Activated effector memory CD4-positive, alpha-beta T cell treated with Interleukin-2 at 50 U/mL for 16 hours (primary cell): ENCODE results near the gene TARP.

ENCODE experiments used
- DNase-seq: peaks from one replicate; pipeline ENCODE4 v3.0.0-alpha.2; 2020

Gene TARP

DNA sequence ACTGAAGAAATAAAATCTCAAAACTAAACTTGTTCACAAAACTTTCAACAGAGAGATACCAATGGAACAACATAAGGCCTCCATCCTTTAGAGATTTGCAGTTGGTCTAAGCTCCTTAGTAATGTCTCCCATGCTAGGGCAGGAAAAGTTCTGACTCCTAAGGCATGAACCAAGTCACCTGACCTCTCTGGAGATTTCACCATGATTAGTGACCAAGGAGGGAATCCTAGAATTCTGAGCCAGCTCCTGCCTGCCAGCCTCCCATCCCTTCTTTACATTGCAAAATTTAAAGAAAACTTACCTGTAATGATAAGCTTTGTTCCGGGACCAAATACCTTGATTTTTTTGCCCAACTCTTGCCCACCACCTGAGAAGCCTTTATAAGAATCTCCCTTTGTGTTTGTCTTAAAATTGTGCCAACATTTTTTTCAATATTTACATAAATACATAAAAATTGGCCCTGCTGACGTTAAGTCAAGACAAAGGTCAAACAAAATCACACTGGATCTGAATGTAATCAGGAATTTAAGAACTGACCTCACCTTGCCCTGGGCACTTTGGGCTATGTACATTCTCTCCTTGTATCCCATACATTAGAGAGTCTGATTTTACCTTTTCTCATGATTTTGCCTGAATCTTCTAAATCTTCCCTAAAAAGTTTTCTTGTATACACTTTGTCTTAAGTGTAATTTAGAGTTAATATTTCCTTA is at the start of gene TARP:
TSS of gene TARP (minus strand) at position 351 of the 710 bp plus-strand sequence.
- DNase-seq: no peak

GRCh38 chr7:38323156-38323555 is 49.7 kb upstream of the TARP start:
- DNase-seq: no peak

DNA sequence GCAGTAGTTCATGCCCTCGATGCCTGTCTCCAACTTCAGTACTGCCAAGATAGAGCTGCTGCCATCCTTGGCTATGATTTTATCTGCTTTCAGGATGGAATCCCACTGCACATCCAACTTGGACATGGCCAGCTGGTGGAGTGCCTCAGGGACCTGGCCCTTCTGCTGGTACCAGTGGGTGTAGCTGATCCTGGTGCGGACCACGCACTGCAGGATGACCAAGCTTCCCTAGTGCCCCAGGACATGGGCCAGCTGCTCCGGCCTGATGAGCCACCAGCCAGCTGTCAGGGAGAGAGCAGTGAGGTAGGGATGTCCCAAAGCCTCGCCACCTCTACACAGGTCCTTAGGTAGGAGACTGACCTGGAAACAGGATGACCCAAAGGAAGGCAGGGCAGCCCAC is 49.0 kb upstream of the TARP start:
- no peak for DNase-seq

GRCh38 chr7:38321967-38322366 is 48.5 kb upstream of the TARP start:
- no peak for DNase-seq

- no peak for DNase-seq
Measured at GRCh38 chr7:38321515-38321944, 48.1 kb upstream of the TARP start.

DNA sequence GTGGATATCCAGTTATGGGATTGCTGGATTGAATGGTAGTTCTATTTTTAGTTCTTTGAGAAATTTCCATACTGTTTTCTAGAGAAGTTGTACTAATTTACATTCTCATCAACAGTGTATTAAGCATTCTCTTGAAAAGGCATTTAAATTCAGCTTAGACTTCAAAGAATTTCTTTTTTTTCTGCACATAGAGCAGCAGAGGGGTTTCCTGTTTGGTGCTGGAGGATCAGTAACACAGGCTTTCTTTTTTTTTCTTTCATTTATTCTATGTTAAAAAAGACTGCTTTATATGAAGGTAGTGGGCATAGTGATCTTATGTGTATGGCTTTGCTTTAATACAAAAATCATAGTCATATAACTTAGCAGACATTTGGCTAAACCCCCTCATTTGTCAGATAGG is 47.6 kb upstream of the TARP start:
- no peak for DNase-seq

- no peak for DNase-seq
Measured at GRCh38 chr7:38319873-38320272, 46.4 kb upstream of the TARP start.

- DNase-seq: no peak
Measured at GRCh38 chr7:38318803-38319416, 45.5 kb upstream of the TARP start.

- DNase-seq: no peak
Measured at GRCh38 chr7:38318241-38318640, 44.8 kb upstream of the TARP start.

DNA sequence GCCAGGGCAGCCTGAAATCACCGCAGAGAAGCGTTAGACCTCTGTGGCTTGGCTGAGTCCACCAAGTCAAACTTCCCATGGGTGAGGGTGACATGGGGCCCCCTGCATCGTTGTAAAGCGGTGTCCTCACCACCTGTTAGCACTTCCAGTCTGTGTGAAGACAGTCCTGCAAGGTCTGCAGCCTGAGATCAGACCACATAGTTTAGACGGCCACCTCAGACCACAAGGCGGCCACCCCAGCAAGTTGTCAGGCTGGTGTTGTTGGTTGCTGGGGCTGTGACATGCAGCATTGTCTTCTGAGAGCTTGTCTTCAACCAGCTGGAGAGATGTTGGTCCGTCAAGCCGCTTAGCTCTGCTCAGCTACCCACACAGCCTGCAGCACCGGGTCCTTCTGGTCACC is 44.1 kb upstream of the TARP start:
- DNase-seq: no peak

GRCh38 chr7:38316733-38317360 is 43.4 kb upstream of the TARP start:
- DNase-seq: no peak

- DNase-seq: no peak
Measured at GRCh38 chr7:38315410-38315809, 42.0 kb upstream of the TARP start.

GRCh38 chr7:38312821-38313220 is 39.4 kb upstream of the TARP start:
- no peak for DNase-seq

- DNase-seq: no peak
Measured at GRCh38 chr7:38311329-38311937, 38.0 kb upstream of the TARP start.

DNA sequence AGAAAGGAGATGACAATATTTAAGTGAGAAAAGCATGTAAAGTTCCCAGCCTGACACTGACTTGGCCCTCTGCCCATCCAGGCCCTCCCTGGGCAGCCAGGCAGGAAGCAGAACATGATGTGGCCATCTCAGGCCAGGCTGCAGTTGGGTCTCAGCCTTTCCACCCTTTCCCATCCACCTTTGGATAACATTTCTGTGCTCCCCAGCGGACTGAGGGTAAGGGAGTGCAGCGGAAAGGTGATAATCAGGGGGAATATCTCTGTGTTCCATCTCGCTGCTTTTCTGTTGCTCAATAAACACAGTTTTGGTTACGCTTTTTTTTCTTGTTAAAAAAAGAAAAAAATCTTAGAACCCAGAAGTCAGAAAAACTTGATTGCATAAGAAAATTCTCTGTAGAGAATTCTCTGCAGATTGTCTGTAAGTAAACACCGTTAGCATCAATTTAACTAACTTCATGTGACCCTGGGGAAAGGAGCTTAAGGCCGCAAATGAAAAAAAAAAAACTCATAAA is 37.2 kb upstream of the TARP start:
- no peak for DNase-seq

- no peak for DNase-seq
Measured at GRCh38 chr7:38309555-38309954, 36.1 kb upstream of the TARP start.

DNA sequence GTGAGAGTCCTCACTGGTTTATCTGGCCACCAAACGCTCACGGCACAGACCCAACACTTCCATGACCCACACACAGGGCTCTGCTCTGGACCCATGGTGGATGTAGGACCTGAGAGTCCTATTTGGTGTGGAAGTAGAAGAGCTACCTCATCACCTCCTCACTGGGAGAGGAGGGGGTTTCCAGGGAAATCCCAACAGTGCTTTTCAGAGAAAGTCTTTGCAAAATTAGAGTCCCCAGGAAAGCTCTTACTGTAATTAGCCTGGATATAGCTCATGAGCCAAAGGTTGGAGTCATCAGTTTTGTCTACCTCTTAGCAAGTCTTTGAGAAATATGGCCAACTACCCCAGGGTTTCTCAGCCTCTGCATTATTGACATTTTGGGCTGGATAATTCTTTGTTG is 34.7 kb upstream of the TARP start:
- DNase-seq: no peak

DNA sequence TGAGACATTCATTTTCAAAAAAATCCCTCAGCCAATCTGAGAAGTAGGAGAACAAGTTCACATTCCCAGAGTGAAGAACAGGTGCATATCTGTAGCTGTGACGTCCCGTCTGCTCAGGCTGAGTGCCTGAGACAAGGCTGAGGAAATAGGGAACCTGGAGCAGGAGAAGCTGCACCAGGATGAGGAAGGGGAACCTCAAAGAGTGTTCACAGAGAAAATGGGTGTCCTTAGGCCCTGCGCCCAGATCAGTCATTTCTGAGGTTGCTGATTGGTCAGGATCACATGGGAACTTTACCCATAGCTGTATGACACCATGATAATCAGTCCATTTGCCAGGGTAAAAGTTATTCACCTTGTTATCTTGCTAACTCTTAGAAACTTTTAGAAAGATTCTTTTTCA is 34.2 kb upstream of the TARP start:
- DNase-seq: no peak

- no peak for DNase-seq
Measured at GRCh38 chr7:38306914-38307313, 33.5 kb upstream of the TARP start.

DNA sequence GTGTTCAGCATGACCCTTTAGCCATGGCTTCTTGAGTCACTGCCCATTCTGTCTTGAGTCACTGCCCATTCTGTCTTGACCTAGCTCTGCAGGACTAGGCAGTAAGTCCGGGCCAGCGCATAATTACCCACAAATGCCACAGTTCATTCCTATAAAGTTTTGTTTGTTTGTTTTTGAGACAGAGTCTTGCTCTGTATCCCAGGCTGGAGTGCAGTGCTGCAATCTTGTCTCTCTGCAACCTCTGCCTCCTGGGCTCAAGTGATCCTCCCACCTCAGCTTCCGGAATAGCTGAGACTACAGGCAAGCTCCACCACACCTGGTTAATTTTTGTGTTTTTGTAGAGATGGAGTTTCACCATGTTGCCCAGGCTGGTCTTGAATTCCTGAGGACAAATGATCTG is 32.7 kb upstream of the TARP start:
- no peak for DNase-seq

DNA sequence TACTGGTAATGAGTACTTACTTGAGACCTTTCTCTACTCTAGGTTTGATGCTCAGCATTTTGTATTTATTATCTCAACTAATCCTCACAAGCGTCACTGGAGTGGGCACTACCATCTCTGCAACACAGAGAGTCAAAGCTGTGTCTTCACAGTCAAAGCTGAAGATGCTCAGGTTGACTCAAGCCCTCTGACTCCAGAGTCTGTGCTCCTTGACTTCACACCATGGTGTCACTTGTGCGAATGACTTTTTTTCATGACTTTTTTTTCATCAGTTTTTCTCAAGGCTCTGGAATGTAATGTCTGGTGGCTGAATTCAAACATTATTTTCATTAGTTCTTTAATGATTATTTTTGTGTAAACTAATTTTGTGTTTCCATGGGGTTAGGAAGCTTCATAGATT is 30.4 kb upstream of the TARP start:
- no peak for DNase-seq

DNA sequence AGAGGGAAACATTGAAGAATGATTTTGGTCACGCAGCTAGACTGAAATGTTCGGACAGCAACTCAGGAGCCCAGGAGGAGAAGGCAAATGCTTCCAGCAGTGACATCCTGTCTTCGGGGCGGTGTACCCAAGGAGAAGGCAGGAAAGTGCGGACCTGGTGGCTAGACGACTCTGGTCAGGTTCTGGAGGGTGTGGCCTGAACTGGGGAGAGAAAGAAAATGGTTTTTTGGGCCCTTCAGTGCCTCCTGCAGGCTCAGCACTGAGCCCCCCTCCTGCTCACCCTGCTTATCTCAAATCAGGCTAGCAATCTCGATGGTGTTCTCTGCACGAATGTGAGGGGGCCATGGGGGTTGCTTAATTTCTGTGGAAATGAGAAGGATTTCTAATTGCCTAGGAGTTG is 26.7 kb upstream of the TARP start:
- DNase-seq: no peak

GRCh38 chr7:38299275-38299931 is 26.0 kb upstream of the TARP start:
- DNase-seq: no peak
